Measurements from ENCODE around the gene MRPL9.

MRPL9 gene

DNA sequence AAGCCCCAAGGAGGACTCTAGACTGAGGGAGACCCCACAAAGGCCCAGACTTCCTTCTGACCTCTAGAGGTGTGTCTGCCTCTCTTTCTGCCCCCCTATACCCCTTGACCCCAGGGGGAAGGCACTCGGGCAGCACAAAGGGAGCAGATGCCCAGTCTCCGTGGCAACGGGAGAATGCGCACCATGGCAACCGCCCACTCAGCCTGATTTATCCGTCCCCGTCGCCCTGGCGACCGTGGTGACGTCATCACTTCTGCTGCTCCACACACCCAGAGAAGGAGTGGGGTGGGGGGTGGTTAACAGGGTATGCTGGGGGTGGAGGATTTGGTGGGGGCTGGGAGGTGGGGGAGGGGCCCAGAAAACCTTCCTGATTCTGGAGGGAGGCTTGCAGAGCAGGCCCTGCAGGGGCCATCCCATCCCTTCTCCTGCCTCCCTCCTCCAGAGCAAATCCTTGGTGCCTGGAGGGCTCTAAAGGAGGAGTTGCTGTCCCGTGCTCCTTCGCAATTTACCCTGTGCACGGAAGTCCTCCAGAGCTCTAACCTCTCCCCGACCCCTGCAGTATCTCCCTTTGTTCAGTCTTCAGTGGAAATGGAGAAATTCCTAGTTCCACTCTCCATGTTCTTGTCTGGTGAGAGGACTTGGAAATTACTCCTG lies 53.0 kb downstream of the MRPL9 start:
- H3K36me3 ChIP-seq (ENCODE audit: insufficient read depth, insufficient read length, low read length) = no peaks in the 10 kb centered on the region
- H3K9me3 ChIP-seq (ENCODE audit: insufficient read depth, low read length) = no peaks in the 10 kb centered on the region
- peaks cover 8% of the 10 kb centered on the region for H3K27me3 ChIP-seq (ENCODE audit: insufficient read depth, insufficient read length)
- DNase-seq (ENCODE audit: low read depth, low spot score) = peak; percentile 76
- H3K4me3 ChIP-seq (ENCODE audit: insufficient read length, low read depth) = no peak overlapping the region
- H3K4me1 ChIP-seq (ENCODE audit: insufficient read depth, insufficient read length) = peaks cover 7% of the 10 kb centered on the region
- no peak overlapping the region for H3K9ac ChIP-seq (ENCODE audit: insufficient read length, low read depth)
- TF ChIP-seq SUZ12 (IDR thresholded peaks at IDR 0.05; ENCODE audit: extremely low read depth, insufficient read depth, insufficient read length) (no peak), ZNF274 (IDR thresholded peaks at IDR 0.05; ENCODE audit: low read depth, low read length) (no peak), YY1 (IDR thresholded peaks at IDR 0.05; ENCODE audit: insufficient read depth, insufficient read length) (no peak)

Data from NT2/D1 (cell line).